PC-9 (cell line): Measurements from ENCODE around the gene FAM184A.

Experiments
- CTCF ChIP-seq: fragments of 200-600 bp; sonication (generic); conservative IDR thresholded peaks from 2 replicates; pipeline ENCODE4 v1.6.1; 2017; ENCODE audit warnings: mixed run types, antibody characterized with exemption, mild to moderate bottlenecking, moderate library complexity
- EZH2 ChIP-seq: fragments of 200-600 bp; sonication (generic); IDR thresholded peaks from 2 replicates; pipeline ENCODE4 v1.8.0; 2017; ENCODE audit warnings: antibody characterized with exemption, low read depth

- TF ChIP-seq CTCF (no peak), EZH2 (no peak)
Measured at GRCh38 chr6:118935331-118935668, 143.2 kb downstream of the FAM184A start.
